NCI-H1417 treated with DMSO at 0.1 percent for 48 hours (cell line): ENCODE measurements around the gene ARPC2.
A peak's percentile ranks its signal among the peaks of the same experiment; 100 is the strongest.

ENCODE experiments used
- DNase-seq: peaks from one replicate; lab custom pipeline; 2025; lab: John Stamatoyannopoulos, UW

ARPC2 gene

DNA sequence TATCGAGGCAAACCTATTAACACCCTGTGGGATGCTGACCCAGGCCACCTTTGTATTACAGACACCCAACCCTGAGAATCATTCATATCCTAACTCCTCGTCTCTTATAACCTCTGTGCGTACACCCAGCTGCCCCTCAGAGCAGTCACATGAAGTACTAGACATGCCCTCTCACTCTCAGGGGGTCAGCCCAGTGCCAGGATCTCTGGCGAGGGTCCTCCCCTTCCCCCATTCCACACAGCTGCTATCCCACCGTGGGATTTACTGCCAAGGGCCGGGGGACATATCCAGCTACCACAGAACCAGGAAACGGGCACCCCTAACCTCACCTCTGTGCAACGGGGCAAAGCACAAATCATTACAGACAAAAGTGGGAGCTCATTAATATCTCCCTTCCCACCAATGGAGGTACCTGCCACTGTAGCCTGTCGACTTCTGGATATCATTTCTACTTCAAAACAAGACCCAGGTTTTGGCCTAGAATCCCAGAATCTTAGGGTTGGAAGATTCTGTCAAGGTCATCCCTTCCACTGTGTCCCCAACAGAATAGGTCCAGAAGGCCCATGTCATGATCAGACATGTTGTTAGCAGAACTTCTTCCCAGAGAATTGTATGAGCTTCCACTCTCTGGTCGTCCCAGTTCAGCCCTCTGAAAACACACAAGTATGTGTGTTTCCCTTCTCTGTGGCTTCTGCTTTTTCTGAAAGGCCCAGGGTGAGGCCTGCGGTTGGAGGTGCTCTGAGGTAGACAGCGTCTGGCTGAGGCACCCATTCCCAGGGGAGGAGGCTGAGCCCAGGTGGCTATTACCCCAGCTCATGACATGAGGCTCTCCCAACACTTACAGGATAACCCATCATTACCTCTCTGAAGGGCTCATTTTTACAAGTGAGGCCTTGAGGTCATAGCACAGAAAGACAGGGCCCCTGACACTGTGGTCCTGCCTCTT, 73.6 kb downstream of the ARPC2 start:
- no peak for DNase-seq

DNA sequence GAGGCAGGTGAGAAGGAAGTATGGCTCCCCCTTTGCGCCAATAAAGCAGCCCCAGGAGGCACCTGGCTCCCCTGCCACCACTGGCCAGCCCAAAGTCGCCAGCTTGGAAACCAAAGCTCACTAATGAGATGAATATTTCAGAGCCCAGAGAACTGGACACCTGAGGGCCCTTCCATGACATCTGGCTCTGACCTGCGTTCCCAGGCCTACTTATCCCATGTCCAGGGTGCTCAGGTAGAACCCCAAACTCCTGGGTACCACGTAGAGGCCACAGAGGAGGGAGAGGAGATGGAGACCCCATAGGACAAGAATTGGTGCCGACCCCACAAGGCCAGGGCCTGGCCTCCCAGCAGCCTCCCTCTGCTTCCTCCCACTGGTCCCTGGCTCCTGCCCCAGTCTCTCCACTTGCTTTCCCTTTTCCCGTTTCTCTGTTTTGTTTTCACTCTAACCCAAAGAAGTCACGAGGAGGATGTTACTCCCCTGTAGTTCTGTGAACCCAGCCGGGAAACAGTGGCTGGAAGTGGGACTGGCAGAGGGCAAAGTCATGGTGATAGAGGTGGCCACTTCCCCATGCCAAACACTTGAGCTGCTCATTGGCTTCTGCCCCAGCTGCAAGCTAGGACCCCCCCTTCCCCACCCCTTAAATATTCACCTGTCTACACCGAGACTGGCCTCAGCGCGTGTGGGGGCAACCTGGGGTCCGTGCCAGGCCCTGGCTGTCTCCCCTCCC, 74.5 kb downstream of the ARPC2 start:
- no peak for DNase-seq

DNA sequence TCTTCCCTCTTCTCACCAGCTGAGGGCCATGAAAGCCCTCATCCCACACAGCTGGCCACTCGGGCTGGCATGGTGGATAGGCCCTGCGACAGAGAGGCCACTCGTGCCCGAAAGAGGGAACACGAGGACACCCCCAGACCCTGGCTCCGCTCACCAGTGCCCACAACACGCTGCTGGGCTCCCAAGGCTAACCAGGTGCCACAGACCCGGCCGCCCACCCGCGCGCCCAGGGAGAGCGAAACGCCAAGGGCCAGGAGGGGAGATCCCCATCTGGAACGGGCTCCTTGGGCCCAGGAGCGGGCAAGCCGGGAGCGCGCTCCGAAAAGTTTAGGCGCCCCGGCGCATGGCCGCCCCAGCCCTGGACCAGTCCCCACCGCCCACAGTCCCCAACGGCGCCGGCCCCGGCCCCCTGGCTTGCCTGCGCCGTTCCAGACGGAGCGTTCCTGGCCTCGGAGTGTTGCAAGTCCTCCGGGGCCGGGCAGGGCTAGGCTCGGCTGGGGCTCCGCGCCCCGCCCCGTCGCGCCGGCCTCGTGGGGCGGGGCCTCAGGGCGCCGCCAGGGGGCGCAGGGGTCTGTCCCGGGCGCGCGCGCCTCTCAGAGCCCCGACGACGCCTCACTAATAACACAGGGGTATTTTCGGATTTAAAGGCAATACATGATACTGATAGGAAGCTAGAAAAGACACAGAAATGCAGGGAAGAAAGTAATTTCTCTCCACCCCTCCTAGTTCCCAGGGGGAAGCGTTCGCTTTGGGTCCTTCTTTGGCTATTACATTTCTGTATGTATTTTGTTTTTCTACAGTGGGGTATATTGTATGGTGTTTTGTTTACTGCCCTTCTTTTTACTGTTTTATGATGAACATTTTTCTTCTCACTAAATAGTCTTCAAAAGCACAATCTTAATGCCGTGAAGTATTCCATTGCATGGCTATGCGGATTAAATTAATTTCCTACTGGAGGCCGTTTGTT, 75.3 kb downstream of the ARPC2 start, which contains the start of gene TMBIM1:
TSS of gene TMBIM1 (minus strand) at position 456 of the 967 bp plus-strand sequence. CDS start 10,362 bp downstream, outside the sequence.
- DNase-seq = no peak

DNA sequence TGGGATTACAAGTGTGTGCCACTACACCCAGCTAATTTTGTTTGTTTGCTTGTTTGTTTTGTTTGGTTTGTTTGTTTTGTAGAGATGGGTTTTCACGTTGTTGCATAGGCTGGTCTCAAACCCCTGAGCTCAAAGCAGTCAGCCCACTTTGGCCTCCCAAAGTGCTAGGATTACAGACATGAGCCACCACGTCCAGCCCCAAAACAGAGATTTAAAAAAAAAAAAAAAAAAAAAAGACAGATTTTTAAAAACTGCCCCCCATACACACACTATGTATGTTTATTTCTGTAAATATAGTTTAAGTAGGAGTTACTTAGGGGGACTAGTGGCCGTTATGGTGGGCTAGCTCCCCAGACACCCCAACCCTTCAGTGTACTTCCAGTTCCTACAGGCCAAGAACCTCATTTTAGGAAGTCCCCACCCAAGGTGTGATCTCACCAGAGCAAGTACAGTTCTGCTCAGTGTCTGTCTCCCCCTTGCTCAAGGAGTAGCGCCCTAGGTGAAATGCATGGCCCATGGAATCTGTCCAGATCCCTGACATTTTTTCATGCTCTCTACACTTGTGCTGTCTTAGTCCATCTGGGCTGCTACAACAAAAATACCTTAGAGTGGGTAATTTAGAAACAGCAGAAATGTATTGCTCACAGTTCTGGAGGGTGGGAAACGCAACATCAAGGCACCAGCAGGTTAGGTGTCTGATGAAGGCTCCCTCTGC, 76.9 kb downstream of the ARPC2 start:
- no peak for DNase-seq

DNA sequence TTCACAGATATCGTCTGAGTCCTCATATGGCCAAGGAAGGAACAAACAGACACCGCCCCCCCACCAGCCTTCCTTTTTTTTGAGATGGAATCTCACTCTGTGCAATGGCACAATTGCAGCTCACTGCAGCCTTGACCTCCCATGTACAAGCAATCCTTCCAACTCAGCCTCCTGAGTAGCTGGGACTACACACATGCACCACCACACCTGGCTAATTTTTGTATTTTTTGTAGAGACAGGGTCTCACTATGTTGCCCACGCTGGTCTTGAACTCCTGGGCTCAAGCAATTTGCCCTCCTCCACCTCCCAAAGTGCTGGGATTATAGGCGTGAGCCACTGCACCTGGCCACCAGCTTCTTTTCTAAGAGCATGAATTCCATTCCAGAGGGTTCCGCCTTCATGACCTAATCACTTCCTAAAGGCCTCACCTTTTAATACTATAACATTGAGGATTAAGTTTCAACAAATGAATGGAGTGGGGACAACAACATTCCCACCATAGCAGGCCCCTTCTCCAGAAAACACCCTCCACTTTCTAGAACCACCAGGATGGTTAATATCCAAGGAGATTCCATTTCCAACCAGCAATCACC, 77.5 kb downstream of the ARPC2 start:
- no peak for DNase-seq

DNA sequence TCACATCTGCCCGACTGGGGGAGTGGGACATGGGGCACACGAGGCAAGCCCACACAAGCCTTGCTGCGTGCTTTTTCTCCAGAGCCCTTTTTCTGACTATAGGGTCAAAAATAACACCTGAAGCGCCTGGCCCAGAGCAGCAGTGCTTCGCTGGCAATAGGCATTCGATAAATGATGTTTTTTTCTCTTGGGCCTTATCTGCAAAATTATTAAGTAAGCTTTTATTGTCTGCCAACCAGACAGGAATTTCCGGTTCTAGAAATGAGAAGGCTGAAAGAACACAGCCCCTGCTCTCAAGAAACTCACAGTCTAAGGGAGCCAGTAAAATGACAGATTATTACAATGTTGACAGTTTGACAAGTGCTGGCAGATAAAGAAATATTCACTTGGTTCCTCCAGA, 78.0 kb downstream of the ARPC2 start:
- DNase-seq = no peak

DNA sequence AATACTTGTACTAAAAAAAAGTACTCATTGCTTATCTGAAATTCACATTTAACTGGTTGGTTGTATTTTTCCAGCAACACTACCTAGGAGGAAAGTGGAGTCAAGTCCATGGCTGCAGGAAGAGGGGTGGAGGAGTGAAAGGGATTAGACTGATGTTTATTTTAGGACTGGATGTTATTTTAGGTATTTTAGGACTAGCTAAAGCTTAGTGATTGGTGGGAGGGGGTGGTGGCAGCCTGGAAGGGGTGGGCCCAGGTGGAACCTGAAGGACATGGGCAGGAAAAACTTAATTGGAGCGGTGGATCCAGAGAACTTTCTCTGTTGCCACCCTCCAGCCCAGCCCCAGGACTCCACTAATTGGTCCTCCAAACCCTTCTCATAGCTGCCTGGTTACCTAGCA, 79.2 kb downstream of the ARPC2 start:
- DNase-seq = no peak

DNA sequence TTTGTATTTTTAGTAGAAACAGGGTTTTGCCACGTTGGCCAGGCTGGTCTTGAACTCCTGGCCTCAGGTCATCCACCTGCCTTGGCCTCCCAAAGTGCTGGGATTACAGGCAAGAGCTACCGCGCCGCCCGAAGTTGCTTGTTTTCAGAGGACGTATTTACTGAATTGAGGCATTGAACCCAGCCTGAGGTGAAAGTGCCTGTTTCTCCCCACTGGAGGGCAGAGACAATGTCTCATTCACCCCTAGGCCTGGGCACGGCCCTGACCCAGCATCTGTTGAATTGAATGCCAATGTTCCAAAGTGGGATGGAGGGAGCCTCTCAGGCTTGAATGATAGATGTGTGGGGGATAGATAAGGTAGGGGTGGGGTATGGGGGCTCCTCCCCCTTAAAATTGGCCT, 79.9 kb downstream of the ARPC2 start:
- no peak for DNase-seq

DNA sequence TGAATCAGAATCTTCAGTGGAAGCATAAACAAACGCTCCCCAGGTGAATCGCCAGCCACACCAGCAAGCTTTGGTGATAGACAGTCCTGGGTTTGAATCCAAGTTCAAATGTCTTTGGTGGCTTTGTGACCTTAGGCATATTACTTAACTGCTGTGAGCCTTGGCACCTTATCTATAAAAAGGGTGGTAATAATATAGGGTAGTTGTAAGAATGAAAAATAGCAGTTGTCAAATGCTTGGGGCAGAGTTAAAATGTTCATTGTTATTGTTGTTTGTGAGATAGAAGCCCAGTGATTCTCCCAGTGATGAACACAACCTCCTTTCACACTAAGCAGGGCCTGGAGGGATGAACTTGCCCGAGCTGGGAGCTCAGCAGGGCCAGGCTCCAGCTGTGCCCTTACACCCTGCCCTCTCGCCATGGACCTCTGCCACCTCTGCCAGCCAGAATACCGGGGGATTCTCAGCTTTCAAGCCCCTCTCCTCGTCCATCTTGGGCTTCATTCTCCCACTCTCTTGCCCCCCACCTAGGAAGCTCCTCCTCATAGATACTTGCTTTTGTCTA, 81.4 kb downstream of the ARPC2 start:
- DNase-seq = no peak

DNA sequence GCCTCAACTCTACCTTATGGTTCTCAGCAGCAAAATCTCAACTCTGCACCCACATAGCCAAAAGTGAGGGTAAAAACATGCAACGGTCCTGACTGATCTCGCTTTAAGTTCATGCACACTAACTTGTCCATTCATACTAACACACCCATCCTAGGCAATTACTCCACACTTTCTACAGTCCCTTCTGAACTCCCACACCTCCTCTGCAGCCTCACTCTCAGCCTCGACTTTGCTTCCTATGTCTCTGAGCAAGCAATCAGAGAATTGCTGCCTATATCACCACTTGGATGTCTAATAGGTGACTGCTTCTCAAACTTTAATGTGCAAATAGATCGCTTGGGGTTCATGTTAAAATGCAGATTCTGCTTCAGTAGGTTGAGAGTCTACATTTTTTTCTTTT, 83.2 kb downstream of the ARPC2 start:
- no peak for DNase-seq

DNA sequence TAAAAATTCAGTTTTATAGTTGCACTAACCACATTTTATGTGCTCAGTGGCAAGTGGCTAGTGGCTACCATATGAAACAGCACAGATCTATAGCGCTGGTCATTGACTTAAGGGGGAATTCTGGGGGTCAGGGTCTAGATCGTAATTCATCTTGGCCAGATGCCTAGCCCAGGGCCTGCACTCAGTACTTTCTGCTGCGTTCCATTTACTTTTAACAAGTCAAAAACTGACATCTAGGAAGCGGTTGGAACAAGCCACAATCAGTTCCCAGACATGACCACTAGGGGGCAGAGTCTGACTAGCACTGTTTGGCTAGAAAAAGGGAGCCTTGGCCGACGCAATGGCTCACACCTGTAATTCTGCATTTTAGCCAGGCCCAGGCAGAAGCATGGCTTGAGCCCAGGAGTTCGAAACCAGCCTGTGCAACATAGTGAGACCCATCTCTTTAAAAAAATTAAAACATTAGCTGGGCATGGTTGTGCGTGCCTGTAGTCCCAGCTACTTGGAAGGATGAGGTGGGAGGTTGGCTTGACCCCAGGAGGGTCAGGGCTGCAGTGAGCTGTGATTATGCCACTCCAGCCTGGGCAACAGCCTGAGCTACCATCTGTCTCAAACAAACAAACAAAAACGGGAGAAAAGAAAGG, 84.3 kb downstream of the ARPC2 start:
- DNase-seq = peak; percentile 23
